ENCODE results near the gene MLC1. TPM values are rescaled to one million over a fixed set of nuclear protein-coding genes. Genes with fewer than 3 reads are reported as not detected.
"Not testable (repeated sequence)": the region's sequence is repeated elsewhere in the genome, so short reads cannot be mapped to it uniquely, and the experiment has no call there.

MLC1 gene
- total RNA-seq, 1 donor: 2.8 TPM

- H3K27me3 ChIP-seq (ENCODE audit: insufficient read depth, low read length): no peaks in the 10 kb centered on the region
- no peaks in the 10 kb centered on the region for H3K9me3 ChIP-seq (ENCODE audit: low read depth, low read length)
- H3K4me1 ChIP-seq (ENCODE audit: insufficient read depth, low read length): peaks cover 22% of the 10 kb centered on the region
- H3K4me3 ChIP-seq (ENCODE audit: low read length): no peak overlapping the region
Measured at GRCh38 chr22:50087646-50088045, 2.4 kb upstream of the MLC1 start.

DNA sequence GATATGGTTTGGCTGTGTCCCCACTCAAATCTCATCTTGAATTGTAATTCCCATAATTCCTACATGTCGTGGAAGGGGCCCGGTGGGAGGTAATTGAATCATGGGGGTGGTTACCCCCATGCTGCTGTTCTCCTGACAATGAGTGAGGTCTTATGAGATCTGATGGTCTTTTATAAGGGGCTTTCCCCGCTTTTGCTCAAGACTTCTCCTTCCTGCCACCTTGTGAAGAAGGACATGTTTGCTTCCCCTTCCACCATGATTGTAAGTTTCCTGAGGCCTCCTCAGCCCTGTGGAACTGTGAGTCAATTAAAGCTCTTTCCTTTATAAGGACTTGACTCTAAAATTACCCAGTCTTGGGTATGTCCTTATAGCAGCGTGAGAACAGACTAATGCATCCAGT lies 1.7 kb upstream of the MLC1 start:
- peaks cover 22% of the 10 kb centered on the region for H3K4me1 ChIP-seq (ENCODE audit: insufficient read depth, low read length)
- not testable (repeated sequence) for H3K9me3 ChIP-seq (ENCODE audit: low read depth, low read length); H3K27me3 ChIP-seq (ENCODE audit: insufficient read depth, low read length); H3K4me3 ChIP-seq (ENCODE audit: low read length)

GRCh38 chr22:50086526-50086925 lies 1.3 kb upstream of the MLC1 start:
- H3K4me1 ChIP-seq (ENCODE audit: insufficient read depth, low read length): peaks cover 22% of the 10 kb centered on the region

GRCh38 chr22:50084614-50085021 lies 608 bp downstream of the MLC1 start:
- no peaks in the 10 kb centered on the region for H3K27me3 ChIP-seq (ENCODE audit: insufficient read depth, low read length)

More at GRCh38 chr22:50086526-50086925, 1.3 kb upstream of the MLC1 start:
- no peak overlapping the region for H3K4me3 ChIP-seq (ENCODE audit: low read length)
- no peaks in the 10 kb centered on the region for H3K9me3 ChIP-seq (ENCODE audit: low read depth, low read length)
- H3K27me3 ChIP-seq (ENCODE audit: insufficient read depth, low read length): no peaks in the 10 kb centered on the region

GRCh38 chr22:50084080-50084477 lies 1.1 kb downstream of the MLC1 start:
- no peaks in the 10 kb centered on the region for H3K9me3 ChIP-seq (ENCODE audit: low read depth, low read length)
- peaks cover 22% of the 10 kb centered on the region for H3K4me1 ChIP-seq (ENCODE audit: insufficient read depth, low read length)
- H3K4me3 ChIP-seq (ENCODE audit: low read length): peak overlapping the region; percentile 5
- H3K27me3 ChIP-seq (ENCODE audit: insufficient read depth, low read length): no peaks in the 10 kb centered on the region

More at GRCh38 chr22:50084614-50085021, 608 bp downstream of the MLC1 start:
- peaks cover 22% of the 10 kb centered on the region for H3K4me1 ChIP-seq (ENCODE audit: insufficient read depth, low read length)
- peak overlapping the region; percentile 5 for H3K4me3 ChIP-seq (ENCODE audit: low read length)
- no peaks in the 10 kb centered on the region for H3K9me3 ChIP-seq (ENCODE audit: low read depth, low read length)

DNA sequence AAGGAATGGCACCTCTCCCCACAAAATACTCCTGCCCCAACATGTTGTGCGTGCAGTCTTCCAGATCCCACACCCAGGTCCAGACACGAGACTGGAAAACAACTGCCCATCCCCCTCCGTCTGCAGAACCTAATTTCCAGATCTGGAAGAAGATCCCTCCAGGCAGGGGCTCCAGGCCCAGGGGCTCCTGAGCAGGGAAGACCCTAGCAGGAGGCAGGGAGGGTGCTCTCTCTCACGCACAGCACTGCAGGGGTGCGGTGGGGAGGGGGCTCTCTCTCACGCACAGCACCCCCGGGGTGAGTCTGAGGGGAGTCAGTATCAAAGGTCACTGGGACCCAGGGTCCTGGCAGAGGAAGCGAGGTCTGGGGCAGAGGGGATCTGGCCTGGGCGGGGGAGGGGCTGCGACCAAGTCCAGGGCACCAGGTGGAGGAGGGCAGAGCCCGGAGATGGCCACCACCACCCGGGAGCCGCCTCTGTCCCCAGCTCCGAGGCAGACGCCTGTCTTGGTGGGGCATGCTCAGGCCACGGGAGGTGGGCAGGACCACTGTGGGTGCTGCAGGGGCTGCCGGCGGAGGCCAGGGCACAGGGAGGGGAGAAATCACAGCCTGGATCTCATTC lies 1.7 kb downstream of the MLC1 start:
- no peak overlapping the region for H3K4me3 ChIP-seq (ENCODE audit: low read length)
- no peaks in the 10 kb centered on the region for H3K9me3 ChIP-seq (ENCODE audit: low read depth, low read length)
- peaks cover 22% of the 10 kb centered on the region for H3K4me1 ChIP-seq (ENCODE audit: insufficient read depth, low read length)
- H3K27me3 ChIP-seq (ENCODE audit: insufficient read depth, low read length): no peaks in the 10 kb centered on the region

GRCh38 chr22:50082961-50083461 lies 2.2 kb downstream of the MLC1 start:
- no peaks in the 10 kb centered on the region for H3K9me3 ChIP-seq (ENCODE audit: low read depth, low read length)
- no peaks in the 10 kb centered on the region for H3K27me3 ChIP-seq (ENCODE audit: insufficient read depth, low read length)
- H3K4me1 ChIP-seq (ENCODE audit: insufficient read depth, low read length): peaks cover 22% of the 10 kb centered on the region
- H3K4me3 ChIP-seq (ENCODE audit: low read length): no peak overlapping the region

- peaks cover 22% of the 10 kb centered on the region for H3K4me1 ChIP-seq (ENCODE audit: insufficient read depth, low read length)
- H3K4me3 ChIP-seq (ENCODE audit: low read length): no peak overlapping the region
- H3K9me3 ChIP-seq (ENCODE audit: low read depth, low read length): no peaks in the 10 kb centered on the region
- H3K27me3 ChIP-seq (ENCODE audit: insufficient read depth, low read length): no peaks in the 10 kb centered on the region
Measured at GRCh38 chr22:50082197-50082715, 3.0 kb downstream of the MLC1 start.

DNA sequence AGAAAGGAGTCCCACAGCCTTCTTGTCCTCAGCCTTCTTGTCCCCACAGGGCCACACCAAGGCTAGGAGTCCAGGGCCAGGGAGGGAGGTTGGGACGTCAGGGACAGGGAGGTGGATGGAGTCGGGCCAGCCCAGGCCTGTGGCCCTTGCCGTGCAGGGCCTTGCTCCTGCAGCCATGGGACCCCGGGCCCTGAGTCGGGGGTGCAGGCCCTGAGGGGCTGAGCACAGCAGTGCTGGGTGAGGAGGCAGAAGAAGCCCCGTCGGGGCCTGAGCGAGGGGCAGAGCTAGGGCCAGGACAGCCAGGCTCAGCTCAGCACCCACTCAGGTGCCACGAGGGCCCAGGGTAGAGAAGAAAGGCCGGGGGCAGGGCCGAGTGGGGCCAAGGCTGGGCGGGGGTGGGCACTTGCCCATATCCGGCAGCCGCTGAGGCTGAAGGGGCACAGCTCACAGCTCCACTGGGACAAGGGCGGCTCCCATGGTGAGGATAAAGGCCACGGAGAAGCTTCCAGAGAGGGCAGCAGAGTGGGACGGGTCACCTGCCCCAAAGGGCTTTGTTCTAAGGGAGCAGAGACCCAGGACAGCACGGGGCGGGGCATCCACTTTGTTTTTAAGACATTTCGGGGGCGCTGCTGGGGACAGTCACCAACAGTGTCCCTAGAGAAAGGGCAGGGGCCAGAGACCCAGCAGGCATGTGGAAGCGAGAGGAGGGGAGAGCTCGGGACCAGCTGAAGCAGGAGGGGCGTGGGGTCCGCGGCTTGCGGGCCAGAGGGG lies 3.6 kb downstream of the MLC1 start:
- Histone ChIP-seq H3K4me3 (ENCODE audit: low read length) (no peak overlapping the region), H3K4me1 (ENCODE audit: insufficient read depth, low read length) (peaks cover 22% of the 10 kb centered on the region), H3K27me3 (ENCODE audit: insufficient read depth, low read length) (no peaks in the 10 kb centered on the region), H3K9me3 (ENCODE audit: low read depth, low read length) (no peaks in the 10 kb centered on the region)

GRCh38 chr22:50080077-50080465 lies 5.2 kb downstream of the MLC1 start:
- Histone ChIP-seq H3K9me3 (ENCODE audit: low read depth, low read length) (no peaks in the 10 kb centered on the region), H3K4me1 (ENCODE audit: insufficient read depth, low read length) (peaks cover 21% of the 10 kb centered on the region), H3K4me3 (ENCODE audit: low read length) (no peak overlapping the region), H3K27me3 (ENCODE audit: insufficient read depth, low read length) (no peaks in the 10 kb centered on the region)

DNA sequence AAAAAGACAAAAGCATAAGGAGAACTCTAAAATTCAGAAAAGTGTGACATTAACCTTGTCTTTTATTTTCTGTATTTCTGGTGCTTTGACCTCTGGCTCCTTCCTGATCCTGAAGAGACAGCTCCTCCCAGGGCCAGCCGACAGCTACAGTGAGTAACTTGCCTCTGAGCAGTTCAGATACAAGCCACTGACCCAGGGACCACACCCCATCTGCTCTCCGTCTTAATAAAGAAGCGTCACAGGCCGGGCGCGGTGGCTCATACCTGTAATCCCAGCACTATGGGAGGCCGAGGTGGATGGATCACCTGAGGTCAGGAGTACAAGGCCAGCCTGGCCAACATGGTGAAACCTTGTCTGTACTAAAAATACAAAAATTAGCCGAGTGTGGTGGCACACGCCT lies 6.5 kb downstream of the MLC1 start:
- H3K4me1 ChIP-seq (ENCODE audit: insufficient read depth, low read length): peaks cover 7% of the 10 kb centered on the region
- no peak overlapping the region for H3K4me3 ChIP-seq (ENCODE audit: low read length)
- no peaks in the 10 kb centered on the region for H3K27me3 ChIP-seq (ENCODE audit: insufficient read depth, low read length)
- no peaks in the 10 kb centered on the region for H3K9me3 ChIP-seq (ENCODE audit: low read depth, low read length)

GRCh38 chr22:50078246-50078645 lies 7.0 kb downstream of the MLC1 start:
- no peak overlapping the region for H3K4me3 ChIP-seq (ENCODE audit: low read length)
- H3K27me3 ChIP-seq (ENCODE audit: insufficient read depth, low read length): no peaks in the 10 kb centered on the region
- peaks cover 2% of the 10 kb centered on the region for H3K4me1 ChIP-seq (ENCODE audit: insufficient read depth, low read length)

GRCh38 chr22:50076646-50077535 lies 8.3 kb downstream of the MLC1 start:
- H3K4me1 ChIP-seq (ENCODE audit: insufficient read depth, low read length): no peaks in the 10 kb centered on the region
- no peak overlapping the region for H3K4me3 ChIP-seq (ENCODE audit: low read length)
- H3K27me3 ChIP-seq (ENCODE audit: insufficient read depth, low read length): no peaks in the 10 kb centered on the region
- no peaks in the 10 kb centered on the region for H3K9me3 ChIP-seq (ENCODE audit: low read depth, low read length)

More at GRCh38 chr22:50078246-50078645, 7.0 kb downstream of the MLC1 start:
- no peaks in the 10 kb centered on the region for H3K9me3 ChIP-seq (ENCODE audit: low read depth, low read length)

- H3K4me3 ChIP-seq (ENCODE audit: low read length): no peak overlapping the region
- H3K4me1 ChIP-seq (ENCODE audit: insufficient read depth, low read length): no peaks in the 10 kb centered on the region
- no peaks in the 10 kb centered on the region for H3K9me3 ChIP-seq (ENCODE audit: low read depth, low read length)
- H3K27me3 ChIP-seq (ENCODE audit: insufficient read depth, low read length): no peaks in the 10 kb centered on the region
Measured at GRCh38 chr22:50074551-50075530, 10.4 kb downstream of the MLC1 start.

All from mononuclear cell (primary cell).